UCSD-AML1 (cell line): ENCODE results near the gene WEE2.
"Not testable (repeated sequence)": the region's sequence is repeated elsewhere in the genome, so short reads cannot be mapped to it uniquely, and the experiment has no call there.

Experiments
- DNase-seq: peaks from one replicate; lab custom pipeline; 2025; ENCODE audit not compliant: unreplicated experiment; lab: John Stamatoyannopoulos, UW

Gene WEE2

DNA sequence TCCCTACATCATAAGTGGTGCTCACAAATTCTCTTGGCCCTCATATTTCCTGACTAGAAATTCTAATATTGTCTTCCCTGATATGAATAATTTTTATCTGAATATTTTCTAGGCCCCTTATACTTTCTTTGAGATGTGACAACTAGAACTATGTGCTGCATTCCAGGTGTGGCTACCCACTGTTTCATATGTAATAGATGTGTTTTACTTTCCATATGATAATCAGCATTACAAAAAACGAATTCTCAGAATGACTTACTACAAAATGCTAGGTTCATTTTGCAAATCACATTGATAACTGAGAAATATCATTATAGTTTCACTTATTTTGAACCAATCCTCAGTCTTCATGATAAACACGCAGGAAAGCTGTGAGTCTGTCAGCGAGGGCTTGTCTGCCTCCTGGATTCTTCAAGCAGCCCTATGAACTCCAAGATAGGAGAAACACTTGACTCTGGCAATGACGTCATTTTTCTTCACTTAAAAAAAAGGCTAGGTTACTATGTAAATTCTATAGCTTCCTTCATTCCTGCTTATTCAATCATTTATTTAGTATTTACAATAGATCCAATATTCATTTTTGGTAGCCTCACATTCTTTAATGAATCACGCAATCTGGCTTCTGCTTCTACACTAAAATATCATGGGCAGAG, 4.6 kb downstream of the WEE2 start:
- DNase-seq, result no peak

DNA sequence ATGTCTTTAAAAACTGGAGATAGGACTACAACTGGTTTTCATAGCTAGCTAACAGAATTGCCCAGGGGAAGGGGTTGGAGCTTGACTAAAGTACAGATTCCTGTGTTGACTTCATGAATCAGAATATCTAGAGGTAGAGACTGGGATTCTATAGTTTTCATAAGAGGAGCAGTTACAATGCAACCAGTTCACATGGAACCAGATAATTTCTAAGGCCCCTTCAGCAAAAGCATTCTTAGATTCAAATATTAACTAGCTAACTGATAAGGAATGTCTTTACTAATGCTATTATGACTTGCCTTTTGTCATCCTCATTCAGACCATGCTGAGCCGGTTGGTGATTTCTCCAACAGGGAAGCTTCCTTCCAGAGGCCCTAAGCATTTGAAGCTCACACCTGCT, 5.7 kb downstream of the WEE2 start:
- DNase-seq, result no peak

DNA sequence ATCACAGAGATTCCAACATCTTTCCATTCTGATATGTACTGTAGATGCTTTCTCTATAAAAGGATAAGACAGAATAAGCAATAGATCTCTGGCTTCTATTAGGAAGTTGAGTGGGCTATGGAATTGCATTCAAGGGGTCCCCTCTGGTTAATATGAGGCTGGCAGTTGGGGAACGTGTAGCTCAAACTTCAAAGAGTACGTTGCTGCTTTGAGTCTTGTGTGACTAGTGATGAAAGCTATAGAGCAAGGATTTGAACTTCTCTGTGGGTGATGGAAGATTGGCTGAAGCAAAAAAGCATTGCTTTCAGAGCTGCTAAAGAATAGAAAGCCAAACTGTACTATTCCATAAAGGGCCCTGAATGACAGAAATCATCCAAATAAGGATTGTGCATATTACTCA, 6.4 kb downstream of the WEE2 start:
- no peak for DNase-seq

DNA sequence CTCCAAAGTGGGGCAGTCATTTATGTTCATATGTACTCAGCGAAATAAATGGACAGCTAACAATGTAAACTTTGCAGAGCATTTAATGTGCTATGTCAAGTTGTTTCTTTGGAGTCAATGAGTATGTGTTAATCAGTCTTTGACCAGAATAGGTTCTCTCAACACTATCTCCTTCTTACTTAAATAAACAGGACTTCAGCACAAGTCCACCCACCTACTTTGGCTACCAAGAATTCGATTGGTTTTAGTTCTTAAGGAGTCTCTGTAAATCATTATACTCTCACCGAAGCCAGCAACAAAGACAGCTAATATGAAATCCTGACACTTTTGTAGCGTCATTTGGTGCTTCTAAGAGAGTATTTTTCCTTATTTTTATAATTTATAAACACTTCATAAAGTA, 6.9 kb downstream of the WEE2 start:
- no peak for DNase-seq

DNA sequence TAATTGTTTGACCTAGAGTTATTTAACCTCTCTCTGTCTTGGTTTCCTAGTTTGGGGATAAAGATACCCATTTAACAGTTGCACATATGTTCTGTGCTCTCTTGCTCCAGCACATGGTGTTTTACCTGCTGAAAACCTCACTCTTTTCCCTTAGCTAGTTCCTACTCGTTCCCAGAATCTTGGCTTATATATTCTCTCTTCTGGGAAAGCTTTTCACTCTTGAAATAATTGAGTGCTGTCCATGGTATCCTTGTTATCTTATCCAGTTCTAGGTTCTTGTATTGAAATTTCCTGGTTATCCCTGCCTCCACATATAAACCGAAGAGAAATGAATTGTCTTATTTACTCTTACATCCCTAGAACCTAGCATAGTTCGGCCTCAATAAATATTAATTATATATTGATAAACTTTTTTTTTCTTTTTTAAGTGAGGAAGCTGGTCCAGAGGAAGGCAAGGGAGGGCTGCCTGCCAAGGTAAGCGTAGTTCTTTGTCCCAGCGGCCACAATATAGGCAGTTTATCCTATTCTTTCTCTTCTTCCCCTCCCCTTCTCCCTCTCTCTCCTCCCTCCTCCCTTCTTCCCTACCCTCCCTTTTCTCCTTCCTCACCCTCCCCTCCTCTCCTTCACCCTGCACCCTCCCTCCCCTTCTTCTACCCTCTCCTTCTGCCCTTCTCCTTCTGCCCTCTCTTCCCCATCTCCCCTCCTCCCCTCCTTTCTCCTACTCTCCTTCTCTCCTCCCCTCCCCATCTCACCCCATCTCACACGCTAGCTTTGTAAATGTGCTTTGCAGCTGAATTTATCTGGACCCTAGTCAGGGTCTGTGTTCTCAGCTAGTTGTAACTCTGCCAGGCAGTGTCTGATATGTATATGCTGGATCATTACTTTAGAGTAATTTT, 7.9 kb downstream of the WEE2 start:
- DNase-seq, result no peak

DNA sequence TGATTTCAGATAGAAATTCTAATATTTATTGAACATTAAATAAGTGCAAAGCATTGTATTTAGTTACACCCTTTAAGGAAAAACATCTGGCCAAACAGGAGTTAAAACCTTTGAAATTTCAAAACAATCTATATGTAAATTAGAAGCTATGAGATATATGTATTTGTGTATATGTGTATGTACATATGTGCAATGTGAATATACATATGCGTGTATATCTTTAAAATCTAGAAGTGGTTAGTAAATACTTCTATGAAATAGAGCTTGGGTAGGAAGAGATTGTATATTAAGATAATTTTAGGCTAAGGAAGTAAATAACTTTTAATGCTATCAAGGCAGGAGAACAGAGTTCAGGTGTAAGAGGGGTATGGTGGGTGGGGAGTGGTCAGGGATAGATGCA, 9.3 kb downstream of the WEE2 start:
- DNase-seq, result no peak

DNA sequence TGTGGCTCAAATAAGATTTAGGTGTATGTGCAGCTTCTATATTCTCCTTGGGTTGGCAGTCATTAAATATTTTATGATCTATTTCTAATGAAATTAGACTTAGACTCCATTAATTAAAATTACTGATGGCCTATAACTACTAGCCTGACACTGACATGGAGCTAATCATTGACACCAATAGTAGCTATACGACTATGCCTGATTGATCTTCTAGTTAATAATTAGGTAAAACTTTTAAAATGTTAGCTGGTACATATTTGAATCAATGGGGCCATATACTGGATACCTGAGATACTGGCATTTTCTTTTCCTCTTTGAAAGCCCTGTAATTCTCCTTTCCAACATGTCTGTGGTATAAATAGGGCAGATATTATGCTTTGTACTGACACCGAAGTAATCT, 14.4 kb downstream of the WEE2 start:
- no peak for DNase-seq

DNA sequence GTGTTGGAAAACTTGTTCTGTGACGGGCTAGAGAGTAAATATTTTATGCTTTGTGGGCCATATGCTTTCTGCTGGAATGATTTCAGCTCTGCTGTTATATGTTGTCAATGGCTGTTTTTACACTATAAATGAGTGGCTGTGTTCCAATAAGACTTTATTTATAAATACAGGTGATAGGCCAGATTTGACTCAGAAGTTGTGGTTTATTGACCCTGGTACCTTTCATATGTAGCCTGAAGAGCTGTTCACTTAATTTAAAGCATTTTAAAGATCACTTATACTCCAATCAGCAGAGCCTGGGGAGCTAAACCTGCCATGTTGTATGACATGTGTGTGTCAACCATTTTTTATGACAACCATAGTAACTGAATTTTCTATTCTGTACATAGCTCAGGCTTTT, 20.9 kb downstream of the WEE2 start:
- no peak for DNase-seq

DNA sequence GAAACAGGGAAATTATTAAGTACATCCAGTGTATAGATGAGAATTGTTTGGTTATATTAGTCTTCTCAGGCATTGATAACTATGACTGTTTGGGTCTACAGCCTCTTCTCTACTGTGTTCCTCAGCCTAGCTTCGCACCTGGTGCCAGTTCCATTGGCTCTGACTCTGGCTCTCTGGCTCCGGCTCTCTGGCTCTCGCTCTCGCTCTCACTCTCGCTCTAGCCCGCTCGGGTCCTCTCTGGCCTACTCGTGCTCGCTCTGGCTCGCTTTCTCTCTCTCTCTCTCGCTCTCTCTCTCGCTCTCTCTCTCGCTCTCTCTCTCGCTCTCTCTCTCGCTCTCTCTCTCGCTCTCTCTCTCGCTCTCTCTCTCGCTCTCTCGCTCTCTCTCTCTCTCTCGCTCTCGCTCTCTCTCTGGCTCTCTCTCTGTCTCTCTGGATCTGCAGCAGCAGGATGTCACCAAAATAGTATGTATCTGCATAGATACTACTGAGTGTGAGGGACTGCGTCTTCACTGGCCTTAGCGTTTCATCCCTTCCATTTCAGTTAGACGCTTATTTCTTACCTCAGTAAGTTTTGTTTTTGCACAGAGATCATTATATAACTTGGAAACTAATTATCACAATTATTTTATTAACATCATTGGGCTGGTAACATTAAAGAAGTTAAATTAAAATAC, 23.5 kb downstream of the WEE2 start:
- DNase-seq, result no peak

DNA sequence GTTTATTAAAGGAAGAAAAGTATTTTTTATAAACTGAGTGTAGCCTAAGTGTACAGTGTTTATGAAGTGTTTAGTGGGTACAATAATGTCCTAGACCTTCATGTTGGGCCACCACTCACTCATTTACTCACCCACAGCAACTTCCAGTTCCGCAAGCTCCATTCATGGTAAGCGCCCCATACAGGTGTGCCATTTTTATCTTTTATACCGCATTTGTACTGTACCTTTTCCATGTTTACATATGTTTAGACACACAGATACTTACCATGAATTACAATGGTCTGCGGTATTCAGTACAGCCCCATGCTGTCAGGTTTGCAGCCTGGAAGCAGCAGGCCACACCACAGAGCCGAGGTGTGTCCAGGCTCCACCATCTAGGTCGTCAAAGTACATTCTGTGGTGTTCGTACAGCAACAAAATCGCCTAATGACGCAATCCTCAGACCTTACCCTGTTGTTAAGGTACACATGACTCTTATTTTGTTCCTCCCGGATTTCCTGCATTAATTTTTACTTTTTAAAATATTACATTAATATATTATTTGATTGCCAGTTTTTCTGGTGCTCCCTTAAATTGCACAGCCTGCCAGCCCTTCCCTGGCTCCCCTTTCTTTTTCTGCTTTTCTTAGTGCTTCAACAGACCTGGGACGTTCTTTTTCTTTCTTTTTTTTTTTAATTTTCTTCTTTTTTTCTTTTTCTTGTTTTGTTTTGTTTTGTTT, 29.1 kb downstream of the WEE2 start:
- peak; percentile 7 for DNase-seq

DNA sequence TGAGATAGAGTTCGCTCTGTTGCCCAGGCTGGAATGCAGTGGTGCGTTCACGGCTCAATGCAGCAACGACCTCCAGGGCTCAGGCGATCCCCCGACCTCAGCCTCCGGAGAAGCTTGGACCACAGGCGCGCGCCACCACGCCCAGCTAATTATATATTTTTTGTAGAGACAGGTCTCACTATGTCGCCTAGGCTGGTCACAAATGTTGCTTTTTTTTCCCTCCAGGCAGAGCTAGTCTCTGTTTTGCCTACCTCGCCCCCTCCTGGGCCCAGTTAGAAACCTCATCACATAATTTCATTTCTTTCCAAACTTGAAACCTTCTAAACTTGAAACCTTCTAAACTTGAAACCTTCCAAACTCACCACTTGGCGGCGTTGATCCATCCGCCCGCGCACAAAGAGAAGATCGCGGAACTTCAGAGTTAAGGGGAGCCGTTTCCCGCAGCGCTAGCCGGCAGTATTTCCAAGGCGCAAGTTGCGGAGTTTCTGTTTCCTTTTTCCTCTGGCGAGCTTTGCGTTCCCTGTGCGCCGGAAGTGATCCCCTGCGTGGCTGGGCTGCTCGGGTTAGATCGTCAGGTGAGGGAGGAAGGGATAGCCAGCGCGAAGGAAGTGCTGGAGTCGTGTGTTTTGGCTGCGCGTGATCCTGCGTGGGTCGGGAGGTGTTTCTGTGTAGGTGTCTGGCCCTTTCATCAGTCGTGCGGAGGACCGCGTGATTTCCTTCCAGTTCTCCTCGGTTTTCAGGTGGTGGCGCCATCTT, 29.9 kb downstream of the WEE2 start, which contains the start of gene SSBP1:
TSS of gene SSBP1 (plus strand) at position 523 of the 756 bp plus-strand sequence. CDS start 809 bp downstream, outside the sequence.
- peak; percentile 85 for DNase-seq

DNA sequence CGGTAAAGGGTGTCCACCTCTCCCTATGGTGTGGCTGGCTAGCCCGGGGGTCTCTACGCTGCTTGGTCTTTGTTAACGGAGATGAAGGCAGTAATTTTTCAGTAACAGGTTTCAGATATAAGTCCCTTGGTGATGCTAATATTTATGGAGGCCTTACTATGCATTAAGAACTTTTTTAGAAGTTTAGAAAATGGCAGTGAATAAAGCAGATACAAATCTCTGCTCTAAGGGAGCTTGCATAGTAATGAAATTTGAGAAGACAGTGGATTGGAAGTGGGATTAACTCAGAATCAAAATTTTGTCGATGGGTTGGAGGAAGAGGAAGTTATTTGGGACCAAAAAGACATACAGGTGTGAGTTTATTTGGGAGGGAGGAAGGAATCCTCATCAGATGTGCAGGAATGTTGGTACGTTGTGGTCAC, 30.4 kb downstream of the WEE2 start:
- DNase-seq, result no peak

DNA sequence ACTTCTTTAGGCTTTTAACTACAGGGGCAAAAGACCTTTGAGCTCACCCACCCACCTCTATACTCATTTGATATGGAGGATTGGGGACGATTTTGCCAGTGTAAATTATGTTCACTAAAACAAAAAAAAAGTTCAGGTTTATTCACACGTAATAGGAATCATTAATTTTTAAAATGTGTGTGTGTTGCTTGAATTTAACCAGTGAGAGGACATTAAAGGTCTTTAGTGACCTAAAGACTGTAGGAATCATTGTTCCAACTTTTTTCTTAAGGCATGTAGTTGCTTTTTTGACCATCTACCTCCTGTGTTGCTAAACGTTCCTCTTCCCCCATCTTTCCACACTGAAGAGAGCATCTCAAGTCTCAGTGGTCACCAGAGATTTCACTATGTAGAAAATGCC, 31.1 kb downstream of the WEE2 start:
- DNase-seq, result no peak

DNA sequence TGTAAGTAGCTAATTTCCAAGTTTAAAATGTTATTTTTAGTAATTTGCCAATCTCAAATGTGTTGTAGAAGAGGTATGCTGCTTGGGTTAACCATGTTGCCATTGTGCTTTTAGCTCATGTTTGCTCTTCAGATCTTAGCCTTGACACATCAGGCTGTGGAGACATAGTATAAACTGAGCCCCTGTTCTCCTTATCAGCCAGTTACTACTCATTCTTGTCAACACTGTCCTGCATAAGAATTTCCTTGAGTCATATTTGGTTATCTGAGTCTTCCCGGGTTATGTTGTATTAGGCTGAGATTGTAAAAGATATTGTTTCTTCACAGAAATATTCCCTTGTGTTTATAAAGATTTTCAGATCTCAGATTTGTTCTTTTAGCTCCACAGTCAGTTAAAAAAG, 34.1 kb downstream of the WEE2 start:
- DNase-seq, result no peak

DNA sequence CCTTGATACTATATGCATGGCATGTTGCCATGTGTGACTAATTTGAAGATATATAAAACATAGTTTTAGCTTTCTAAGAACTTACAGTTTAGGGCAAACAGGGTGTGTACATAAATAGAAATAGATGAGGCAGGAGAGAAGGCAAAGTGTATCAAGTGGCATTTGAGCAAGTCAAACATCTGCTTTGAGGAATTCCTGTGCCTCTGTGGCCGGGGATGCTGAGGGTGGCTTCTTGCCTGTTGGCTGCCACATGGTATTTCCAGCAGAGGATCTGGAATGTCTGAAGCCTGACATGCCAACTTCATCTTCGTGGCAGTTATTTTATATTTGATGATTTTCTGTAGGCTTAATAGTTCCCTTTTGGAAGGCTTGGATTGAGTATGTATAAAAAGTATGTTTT, 36.0 kb downstream of the WEE2 start:
- no peak for DNase-seq

DNA sequence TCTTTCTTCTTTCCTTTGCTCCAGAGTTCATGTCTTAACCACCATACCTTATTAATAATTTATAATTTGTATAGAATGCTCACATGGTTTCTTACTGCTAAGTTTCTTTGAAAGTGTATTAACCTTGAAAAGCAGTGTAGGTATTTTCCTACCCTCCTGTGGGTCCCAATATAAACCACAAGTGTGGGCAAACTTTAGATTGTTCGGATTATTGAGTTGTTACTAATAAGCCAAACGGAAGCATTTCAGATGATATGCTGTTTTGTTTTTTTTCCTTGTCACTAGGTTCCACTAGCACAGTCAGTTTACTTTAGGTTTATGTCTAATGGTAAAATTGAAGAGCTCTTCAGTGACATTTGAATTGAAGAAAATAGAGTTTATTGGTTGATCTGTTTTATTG, 40.2 kb downstream of the WEE2 start:
- DNase-seq, result no peak

DNA sequence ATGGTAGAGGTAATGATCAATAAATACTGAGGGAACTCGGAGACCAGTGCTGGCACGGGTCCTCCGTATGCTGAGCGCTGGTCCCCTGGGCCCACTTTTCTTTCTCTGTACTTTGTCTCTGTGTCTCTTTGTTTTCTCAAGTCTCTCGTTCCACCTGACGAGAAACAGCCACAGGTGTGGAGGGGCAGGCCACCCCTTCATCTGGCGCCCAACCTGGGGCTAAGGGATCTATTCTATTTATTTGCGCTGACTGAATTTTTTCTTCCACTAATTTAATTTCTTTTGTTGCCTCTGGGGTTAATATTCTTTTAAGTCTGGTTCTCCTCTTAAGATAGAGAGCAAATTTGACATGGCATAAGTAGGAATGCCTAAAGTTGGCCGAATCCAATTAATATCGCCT, 43.8 kb downstream of the WEE2 start:
- not testable (repeated sequence) for DNase-seq

DNA sequence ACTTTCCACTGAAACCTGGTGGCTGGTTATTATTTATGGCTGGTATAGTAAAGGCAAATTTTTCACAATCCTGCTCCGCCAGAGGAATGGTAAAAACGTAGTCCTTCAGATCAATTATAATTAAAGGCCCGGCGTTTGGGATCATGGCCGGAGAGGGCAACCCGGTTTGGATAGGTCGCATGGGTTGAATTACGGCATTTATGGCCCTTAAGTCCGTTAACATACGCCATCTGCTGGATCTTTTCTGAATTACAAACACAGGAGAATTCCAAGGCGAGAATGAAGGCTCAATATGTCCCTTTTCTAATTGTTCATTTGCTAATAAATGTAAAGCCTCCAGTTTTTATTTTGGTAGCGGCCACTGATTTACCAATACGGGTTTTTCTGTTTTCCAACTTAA, 44.5 kb downstream of the WEE2 start:
- no peak for DNase-seq

DNA sequence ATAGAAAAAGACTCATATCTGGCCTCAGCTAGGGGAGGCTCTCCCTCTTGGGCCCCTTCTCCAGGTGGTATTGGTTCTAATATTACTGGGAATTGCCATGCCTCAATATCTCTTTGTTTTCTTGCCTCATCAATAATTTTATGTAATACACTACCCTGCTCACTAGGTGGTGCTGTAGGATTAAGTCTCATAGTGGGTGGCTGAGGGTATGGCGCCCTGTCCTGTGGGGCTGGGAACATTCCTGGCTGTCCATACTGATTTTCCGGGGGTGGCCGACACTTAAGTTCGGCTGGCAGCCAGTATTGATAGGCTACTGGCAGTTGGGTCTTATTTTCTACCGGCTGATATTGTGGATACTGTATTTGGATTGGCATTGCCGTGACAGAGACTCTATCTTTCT, 46.8 kb downstream of the WEE2 start:
- peak; percentile 5 for DNase-seq

DNA sequence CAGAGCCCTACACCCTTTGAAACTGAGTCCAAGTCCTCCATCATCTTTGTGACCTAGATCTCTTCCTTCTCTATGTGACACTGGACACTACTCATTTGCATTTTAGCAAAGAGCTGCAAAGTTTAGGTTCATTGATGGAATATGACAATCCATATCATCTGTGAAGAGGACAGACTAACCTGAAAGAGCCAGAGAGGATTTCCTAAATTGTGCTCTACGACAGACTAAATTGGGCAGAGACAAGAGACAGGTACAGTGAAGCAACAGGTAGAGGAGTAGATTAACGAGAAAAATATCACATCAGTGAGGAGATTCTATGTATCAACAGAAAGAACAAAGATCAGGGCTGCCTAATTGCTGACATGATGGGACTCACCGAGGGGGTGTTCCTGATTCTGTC, 55.6 kb downstream of the WEE2 start, which contains the start of gene TAS2R3:
TSS of gene TAS2R3 (plus strand) at position 301 of the 400 bp plus-strand sequence. CDS start at position 363, 62 bp downstream.
- DNase-seq, result no peak
